HepG2 (cell line): ENCODE results near the gene HTRA2. TPM values are rescaled to one million over a fixed set of nuclear protein-coding genes. Genes with fewer than 3 reads are reported as not detected.

ENCODE experiments used
- GLI4 ChIP-seq: sonication (generic); formaldehyde crosslinking; IDR thresholded peaks from 2 replicates; pipeline ENCODE4 v1.5.1; 2020; ENCODE audit warnings: missing genetic modification reagents, mild to moderate bottlenecking, moderate library complexity, borderline replicate concordance
- GTF3A ChIP-seq: sonication (generic); formaldehyde crosslinking; conservative IDR thresholded peaks from 2 replicates; pipeline ENCODE4 v1.4.0; 2020; ENCODE audit warnings: mild to moderate bottlenecking, missing genetic modification reagents
- HMGA1 ChIP-seq: sonication (generic); formaldehyde crosslinking; conservative IDR thresholded peaks from 2 replicates; pipeline ENCODE4 v1.4.0; 2020; ENCODE audit warnings: missing genetic modification reagents
- KLF12 ChIP-seq: sonication (generic); formaldehyde crosslinking; IDR thresholded peaks from 2 replicates; pipeline ENCODE4 v1.4.0; 2020; ENCODE audit warnings: missing genetic modification reagents, borderline replicate concordance
- KMT2B ChIP-seq: IDR thresholded peaks from 2 replicates; pipeline ENCODE4 v1.6.1; 2016; ENCODE audit warnings: missing genetic modification reagents, missing compliant biosample characterization
- NCOA1 ChIP-seq: sonication (generic); formaldehyde crosslinking; IDR thresholded peaks from 2 replicates; pipeline ENCODE4 v1.9.0; 2021; ENCODE audit warnings: missing genetic modification reagents
- NCOA5 ChIP-seq: sonication (generic); formaldehyde crosslinking; IDR thresholded peaks from 2 replicates; pipeline ENCODE4 v1.4.0; 2020; ENCODE audit warnings: missing genetic modification reagents
- NFE2 ChIP-seq: sonication (generic); formaldehyde crosslinking; IDR thresholded peaks from 2 replicates; pipeline ENCODE4 v1.4.0; 2020; ENCODE audit warnings: missing genetic modification reagents
- NFRKB ChIP-seq: fragments of 450-650 bp; IDR thresholded peaks from 2 replicates; pipeline ENCODE4 v1.6.1; 2017
- SMARCC2 ChIP-seq: fragments of 450-650 bp; IDR thresholded peaks from 2 replicates; pipeline ENCODE4 v1.6.1; 2017; ENCODE audit warnings: antibody characterized with exemption, mild to moderate bottlenecking
- SOX5 ChIP-seq: IDR thresholded peaks from 2 replicates; pipeline ENCODE4 v1.6.1; 2016; ENCODE audit warnings: borderline replicate concordance
- SP140L ChIP-seq: sonication (generic); formaldehyde crosslinking; IDR thresholded peaks from 2 replicates; pipeline ENCODE4 v1.4.0; 2020; ENCODE audit warnings: missing genetic modification reagents, borderline replicate concordance
- SP2 ChIP-seq: sonication (generic); formaldehyde crosslinking; IDR thresholded peaks from 2 replicates; pipeline ENCODE4 v1.5.1; 2020; ENCODE audit warnings: mild to moderate bottlenecking, missing genetic modification reagents
- SPEN ChIP-seq: sonication (generic); formaldehyde crosslinking; IDR thresholded peaks from 2 replicates; pipeline ENCODE4 v1.5.1; 2020; ENCODE audit warnings: low read depth, mild to moderate bottlenecking, missing genetic modification reagents
- TFDP2 ChIP-seq: sonication (generic); formaldehyde crosslinking; IDR thresholded peaks from 2 replicates; pipeline ENCODE4 v1.4.0; 2020; ENCODE audit warnings: missing genetic modification reagents
- U2AF1 ChIP-seq: fragments of 200-400 bp; formaldehyde crosslinking; optimal IDR thresholded peaks from 2 replicates; pipeline ENCODE3; 2017; ENCODE audit warnings: mild to moderate bottlenecking, low read depth, low read length
- U2AF2 ChIP-seq: fragments of 200-400 bp; formaldehyde crosslinking; IDR thresholded peaks from 2 replicates; pipeline ENCODE4 v1.6.1; 2017; ENCODE audit warnings: low read depth, mild to moderate bottlenecking, low read length
- ZFP36 ChIP-seq: fragments of 150-350 bp; IDR thresholded peaks from 2 replicates; pipeline ENCODE4 v1.6.1; 2018; ENCODE audit warnings: borderline replicate concordance, low read length, low read depth; ENCODE audit not compliant: partially characterized antibody
- ZFP36L1 ChIP-seq: sonication (generic); formaldehyde crosslinking; IDR thresholded peaks from 2 replicates; pipeline ENCODE4 v1.8.0; 2022; ENCODE audit warnings: mild to moderate bottlenecking, missing genetic modification reagents, moderate library complexity
- ZFP41 ChIP-seq: sonication (generic); formaldehyde crosslinking; IDR thresholded peaks from 2 replicates; pipeline ENCODE4 v1.4.0; 2020; ENCODE audit warnings: mild to moderate bottlenecking, missing genetic modification reagents, borderline replicate concordance
- ZNF572 ChIP-seq: sonication (generic); formaldehyde crosslinking; IDR thresholded peaks from 2 replicates; pipeline ENCODE4 v1.5.1; 2020; ENCODE audit warnings: mild to moderate bottlenecking, missing genetic modification reagents
- ZNF773 ChIP-seq: sonication (generic); formaldehyde crosslinking; IDR thresholded peaks from 2 replicates; pipeline ENCODE4 v1.4.0; 2020; ENCODE audit warnings: missing genetic modification reagents, borderline replicate concordance
- ZSCAN12 ChIP-seq: sonication (generic); formaldehyde crosslinking; IDR thresholded peaks from 2 replicates; pipeline ENCODE4 v1.9.0; 2021; ENCODE audit warnings: mild to moderate bottlenecking, missing genetic modification reagents
- ZSCAN31 ChIP-seq: sonication (generic); formaldehyde crosslinking; IDR thresholded peaks from 2 replicates; pipeline ENCODE4 v1.5.0; 2020; ENCODE audit warnings: low read depth, mild to moderate bottlenecking, missing genetic modification reagents
- polyA plus RNA-seq, 8 experiments: library from polyadenylated mRNA; depleted of rRNA in 3 of 8; stranded (reverse) in 7 of 8; unstranded in 1 of 8; fragments of >200 nt; fragmentation: Illumina TruSeq in 4 of 8; extraction: Trizol in 4 of 8; gene quantifications; 2 replicates each; pipeline versions ENCODE4 v1.2.1 to v1.2.3, GENCODE V29; 2011 to 2016; ENCODE audit warnings: low read depth in 4 of 8, missing spikeins in 1 of 8, mixed read lengths in 1 of 8; ENCODE audit not compliant: insufficient read depth in 1 of 8
- total RNA-seq, 5 experiments: library from RNA; depleted of rRNA; stranded (reverse); fragments of >200 nt; fragmentation: Illumina TruSeq; extraction: Trizol; gene quantifications; 2 replicates each; pipeline ENCODE4 v1.2.3, GENCODE V29; 2016; ENCODE audit warnings: low read depth in 1 of 5
- TF ChIP-seq, protein P1 (sequence below): sonication (generic); formaldehyde crosslinking; IDR thresholded peaks from 2 replicates; pipeline ENCODE4 v1.8.1; 2023; ENCODE audit warnings: mild to moderate bottlenecking, missing genetic modification reagents
- TF ChIP-seq, protein P2 (sequence below): sonication (generic); formaldehyde crosslinking; IDR thresholded peaks from 2 replicates; pipeline ENCODE4 v1.5.0; 2020; ENCODE audit warnings: missing genetic modification reagents

Gene HTRA2
- total and polyA plus RNA-seq, 2 of the 13 experiments (the other 11 are each of a cell fraction or from before 2014, with no cell fraction given) = 47.7 to 50.3 TPM

DNA sequence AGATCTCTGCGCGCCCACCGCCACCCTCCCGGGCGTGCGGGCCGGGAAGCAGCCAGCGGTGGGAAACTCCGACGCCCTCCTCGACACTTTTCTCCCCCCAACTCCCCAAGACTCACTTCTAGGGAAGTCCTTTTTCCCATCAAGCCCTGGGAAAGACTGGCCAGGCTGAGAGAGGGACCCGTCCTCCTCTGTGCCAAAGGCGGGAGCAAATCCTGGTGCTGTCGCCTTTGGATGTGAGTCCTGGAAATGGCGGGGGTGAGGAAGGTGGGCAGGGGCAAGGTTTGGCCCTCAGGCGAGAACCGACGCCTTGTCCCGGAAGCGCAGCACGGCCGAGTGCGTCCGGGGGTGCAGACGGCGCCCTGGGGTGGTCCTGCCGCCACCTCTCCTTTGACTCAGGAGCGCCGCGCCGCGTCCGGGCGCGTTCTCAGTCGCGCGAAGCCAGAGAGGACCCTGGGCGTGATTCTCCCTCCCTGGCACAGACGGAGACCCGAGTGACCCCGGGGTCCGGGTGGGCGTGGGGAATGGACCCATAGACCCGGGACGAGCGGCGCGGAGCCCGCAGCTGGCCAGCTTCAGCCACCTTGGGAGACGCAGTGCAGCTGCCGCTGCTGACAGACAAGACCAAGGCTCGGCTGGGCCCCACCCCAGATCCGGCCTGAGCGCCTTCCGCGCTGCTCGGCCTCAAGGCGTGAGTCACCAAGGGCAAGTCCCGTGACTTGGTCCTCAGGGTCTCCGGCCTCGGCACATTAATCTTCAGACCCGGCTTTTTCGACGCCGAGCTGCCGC lies 26.8 kb upstream of the HTRA2 start (continued):
- TF ChIP-seq GLI4 (no peak; the same call in 1 of the 2 replicates), ZFP41 (0 out of 2 replicates have a peak, but pooled peaks have one; percentile 34), ZNF572 (peak; percentile 98), KLF12 (CRISPR knock-in tag) (no peak), NFRKB (no peak), TFDP2 (CRISPR knock-in tag) (no peak), ZNF773 (CRISPR knock-in tag) (peak; percentile 50; the same call in 1 of the 2 replicates), NFE2 (CRISPR knock-in tag) (no peak), ZFP36L1 (CRISPR knock-in tag) (peak; percentile 85), SP2 (peak; percentile 66), ZSCAN12 (CRISPR knock-in tag) (peak; percentile 86; the same call in 1 of the 2 replicates), KMT2B (no peak), NCOA1 (CRISPR knock-in tag) (peak; percentile 89; the same call in 1 of the 2 replicates), NCOA5 (CRISPR knock-in tag) (peak; percentile 70; the same call in 1 of the 2 replicates), ZFP36 (no peak), SOX5 (CRISPR knock-in tag) (no peak), SP140L (CRISPR knock-in tag) (no peak), HMGA1 (CRISPR knock-in tag) (no peak), SPEN (peak; percentile 14; the same call in 1 of the 2 replicates), GTF3A (CRISPR knock-in tag) (0 out of 2 replicates have a peak, but pooled peaks have one; percentile 64), U2AF1 (peak; percentile 99), SMARCC2 (no peak), U2AF2 (no peak; the same call in 1 of the 2 replicates), ZSCAN31 (CRISPR knock-in tag) (peak; percentile 88; the same call in 1 of the 2 replicates)
- TF ChIP-seq, protein P1, sequence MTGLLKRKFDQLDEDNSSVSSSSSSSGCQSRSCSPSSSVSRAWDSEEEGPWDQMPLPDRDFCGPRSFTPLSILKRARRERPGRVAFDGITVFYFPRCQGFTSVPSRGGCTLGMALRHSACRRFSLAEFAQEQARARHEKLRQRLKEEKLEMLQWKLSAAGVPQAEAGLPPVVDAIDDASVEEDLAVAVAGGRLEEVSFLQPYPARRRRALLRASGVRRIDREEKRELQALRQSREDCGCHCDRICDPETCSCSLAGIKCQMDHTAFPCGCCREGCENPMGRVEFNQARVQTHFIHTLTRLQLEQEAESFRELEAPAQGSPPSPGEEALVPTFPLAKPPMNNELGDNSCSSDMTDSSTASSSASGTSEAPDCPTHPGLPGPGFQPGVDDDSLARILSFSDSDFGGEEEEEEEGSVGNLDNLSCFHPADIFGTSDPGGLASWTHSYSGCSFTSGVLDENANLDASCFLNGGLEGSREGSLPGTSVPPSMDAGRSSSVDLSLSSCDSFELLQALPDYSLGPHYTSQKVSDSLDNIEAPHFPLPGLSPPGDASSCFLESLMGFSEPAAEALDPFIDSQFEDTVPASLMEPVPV (CRISPR knock-in tag) = no peak; the same call in 1 of the 2 replicates
- TF ChIP-seq, protein P2, sequence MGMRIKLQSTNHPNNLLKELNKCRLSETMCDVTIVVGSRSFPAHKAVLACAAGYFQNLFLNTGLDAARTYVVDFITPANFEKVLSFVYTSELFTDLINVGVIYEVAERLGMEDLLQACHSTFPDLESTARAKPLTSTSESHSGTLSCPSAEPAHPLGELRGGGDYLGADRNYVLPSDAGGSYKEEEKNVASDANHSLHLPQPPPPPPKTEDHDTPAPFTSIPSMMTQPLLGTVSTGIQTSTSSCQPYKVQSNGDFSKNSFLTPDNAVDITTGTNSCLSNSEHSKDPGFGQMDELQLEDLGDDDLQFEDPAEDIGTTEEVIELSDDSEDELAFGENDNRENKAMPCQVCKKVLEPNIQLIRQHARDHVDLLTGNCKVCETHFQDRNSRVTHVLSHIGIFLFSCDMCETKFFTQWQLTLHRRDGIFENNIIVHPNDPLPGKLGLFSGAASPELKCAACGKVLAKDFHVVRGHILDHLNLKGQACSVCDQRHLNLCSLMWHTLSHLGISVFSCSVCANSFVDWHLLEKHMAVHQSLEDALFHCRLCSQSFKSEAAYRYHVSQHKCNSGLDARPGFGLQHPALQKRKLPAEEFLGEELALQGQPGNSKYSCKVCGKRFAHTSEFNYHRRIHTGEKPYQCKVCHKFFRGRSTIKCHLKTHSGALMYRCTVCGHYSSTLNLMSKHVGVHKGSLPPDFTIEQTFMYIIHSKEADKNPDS (CRISPR knock-in tag) = peak; percentile 95; the same call in 1 of the 2 replicates
